A172 (cell line): ENCODE measurements around the gene CEACAM19. TPM values are rescaled to one million over a fixed set of nuclear protein-coding genes. Genes with fewer than 3 reads are reported as not detected.
A peak's percentile ranks its signal among the peaks of the same experiment; 100 is the strongest.
"Not testable (repeated sequence)": the region's sequence is repeated elsewhere in the genome, so short reads cannot be mapped to it uniquely, and the experiment has no call there.

Experiments
- DNase-seq: peaks from one replicate; pipeline ENCODE4 v3.0.0-alpha.2; 2015; ENCODE audit warnings: low spot score
- total RNA-seq: library from RNA; depleted of rRNA; stranded (reverse); fragments of >200 nt; shearing (Covaris generic); gene quantifications from 2 replicates; pipeline ENCODE4 v1.2.3, GENCODE V29; 2014

CEACAM19 gene
- total RNA-seq, 1 experiment from 2014 or later: not detected

DNA sequence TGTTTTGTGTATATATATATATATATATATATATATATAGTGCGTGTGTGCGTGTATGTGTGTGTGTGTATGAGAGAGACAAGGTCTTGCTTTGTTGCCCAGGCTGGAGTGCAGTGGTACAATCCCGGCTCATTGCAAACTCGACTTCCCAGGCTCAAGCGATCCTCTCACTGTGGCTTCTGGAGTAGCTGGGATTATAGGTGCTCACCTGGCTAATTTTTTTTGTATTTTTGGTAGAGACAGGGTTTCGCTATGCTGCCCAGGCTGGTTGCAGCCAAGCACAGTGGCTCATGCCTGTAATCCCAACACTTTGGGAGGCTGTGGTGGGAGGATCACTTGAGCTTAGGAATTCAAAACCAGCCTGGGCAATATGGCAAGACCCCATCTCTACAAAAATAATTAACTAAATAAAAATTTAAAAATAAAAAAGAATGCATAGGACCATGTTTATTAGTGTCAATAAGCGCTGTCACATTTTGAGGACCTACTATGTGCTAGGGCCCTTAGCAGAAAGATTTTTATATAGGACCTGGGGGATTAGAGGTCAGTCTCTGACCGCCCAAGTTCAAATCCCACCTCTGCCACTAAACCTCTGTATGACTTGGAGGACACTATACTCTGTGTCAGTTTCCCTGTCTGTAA, 25.8 kb upstream of the CEACAM19 start:
- no peak for DNase-seq

DNA sequence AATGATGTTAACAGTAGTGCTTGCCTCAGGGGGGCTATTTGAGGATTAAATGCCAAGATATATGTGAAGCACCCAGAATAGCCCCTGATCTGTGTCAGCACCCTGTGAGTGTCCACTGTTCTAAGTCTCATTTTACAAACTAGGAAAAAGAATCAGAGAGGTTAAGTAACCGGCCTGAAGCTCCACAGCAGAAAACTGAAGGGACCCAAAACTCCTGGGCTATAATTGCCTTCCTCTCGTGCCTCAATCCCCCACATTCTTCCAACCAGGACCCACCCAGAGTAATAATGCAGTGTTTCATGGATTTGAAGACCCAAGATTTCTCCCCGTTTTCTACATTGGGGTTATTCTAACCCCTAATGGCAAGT, 25.2 kb upstream of the CEACAM19 start:
- DNase-seq: no peak

DNA sequence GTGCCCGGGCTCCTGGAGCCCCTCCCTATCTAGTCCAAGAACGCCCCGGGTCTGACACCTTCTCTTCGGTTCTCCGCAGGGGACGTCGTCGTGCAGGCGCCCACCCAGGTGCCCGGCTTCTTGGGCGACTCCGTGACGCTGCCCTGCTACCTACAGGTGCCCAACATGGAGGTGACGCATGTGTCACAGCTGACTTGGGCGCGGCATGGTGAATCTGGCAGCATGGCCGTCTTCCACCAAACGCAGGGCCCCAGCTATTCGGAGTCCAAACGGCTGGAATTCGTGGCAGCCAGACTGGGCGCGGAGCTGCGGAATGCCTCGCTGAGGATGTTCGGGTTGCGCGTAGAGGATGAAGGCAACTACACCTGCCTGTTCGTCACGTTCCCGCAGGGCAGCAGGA, 24.1 kb upstream of the CEACAM19 start:
- no peak for DNase-seq

DNA sequence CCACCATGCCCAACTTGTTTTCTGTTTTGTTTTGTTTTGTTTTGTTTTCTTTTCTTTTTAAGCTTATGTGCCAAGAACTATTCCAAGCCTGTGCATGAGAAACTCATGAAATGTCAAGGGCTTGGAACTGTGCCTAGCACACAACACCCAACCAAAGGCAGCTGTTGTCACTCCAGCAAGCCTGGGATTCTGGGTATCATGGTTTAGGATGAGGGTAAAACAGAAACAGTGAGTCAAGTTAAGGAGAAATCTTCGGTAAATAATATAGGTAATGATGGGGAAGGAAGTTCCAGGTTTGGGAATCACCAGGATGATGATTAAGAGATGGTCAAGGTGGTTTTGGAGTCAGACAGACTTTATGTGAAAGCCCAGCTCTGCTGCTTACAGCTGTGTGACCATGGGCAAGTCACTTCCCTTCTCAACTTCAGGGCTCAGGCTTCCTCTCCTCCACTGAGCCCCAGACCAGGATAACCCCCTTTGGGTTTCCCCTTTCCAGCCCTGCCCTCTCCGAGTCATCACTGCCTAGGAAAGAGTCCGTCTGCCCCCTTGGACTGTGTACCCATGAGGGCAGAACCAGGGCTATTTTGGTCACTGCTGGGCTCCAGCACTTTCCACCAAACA, 22.5 kb upstream of the CEACAM19 start:
- no peak for DNase-seq

DNA sequence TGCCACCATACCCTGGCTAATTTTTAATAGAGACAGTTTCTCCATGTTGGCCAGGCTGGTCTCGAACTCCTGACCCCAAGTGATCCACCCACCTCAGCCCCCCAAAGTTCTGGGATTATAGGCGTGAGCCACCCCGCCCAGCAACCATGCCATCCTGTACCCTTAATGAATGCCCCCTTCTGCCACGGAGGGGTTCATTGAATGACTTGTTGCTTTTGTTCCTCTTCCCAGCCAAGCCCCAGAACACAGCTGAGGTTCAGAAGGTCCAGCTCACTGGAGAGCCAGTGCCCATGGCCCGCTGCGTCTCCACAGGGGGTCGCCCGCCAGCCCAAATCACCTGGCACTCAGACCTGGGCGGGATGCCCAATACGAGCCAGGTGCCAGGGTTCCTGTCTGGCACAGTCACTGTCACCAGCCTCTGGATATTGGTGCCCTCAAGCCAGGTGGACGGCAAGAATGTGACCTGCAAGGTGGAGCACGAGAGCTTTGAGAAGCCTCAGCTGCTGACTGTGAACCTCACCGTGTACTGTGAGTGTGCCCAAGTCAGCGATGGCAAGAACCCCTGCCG, 21.6 kb upstream of the CEACAM19 start:
- DNase-seq: no peak

DNA sequence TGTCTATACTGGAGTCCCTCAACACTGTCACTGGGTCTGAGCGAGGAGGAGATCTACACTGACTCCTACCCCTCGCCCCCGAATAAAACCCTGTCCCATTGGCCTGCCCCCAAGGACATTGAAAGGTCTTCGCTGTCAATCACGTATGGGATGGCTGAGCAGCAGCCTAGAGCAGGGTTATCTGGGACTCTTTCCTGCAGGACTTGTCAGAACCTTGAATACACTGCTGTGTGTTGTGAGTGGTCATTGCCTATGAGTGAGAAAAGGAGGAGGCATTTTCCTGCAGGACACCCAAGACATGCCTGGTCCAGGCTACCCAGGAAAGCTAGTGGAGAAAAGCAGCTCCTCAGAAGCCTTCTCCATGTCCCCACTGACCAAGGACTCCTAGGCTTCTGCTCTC, 17.9 kb upstream of the CEACAM19 start:
- no peak for DNase-seq

DNA sequence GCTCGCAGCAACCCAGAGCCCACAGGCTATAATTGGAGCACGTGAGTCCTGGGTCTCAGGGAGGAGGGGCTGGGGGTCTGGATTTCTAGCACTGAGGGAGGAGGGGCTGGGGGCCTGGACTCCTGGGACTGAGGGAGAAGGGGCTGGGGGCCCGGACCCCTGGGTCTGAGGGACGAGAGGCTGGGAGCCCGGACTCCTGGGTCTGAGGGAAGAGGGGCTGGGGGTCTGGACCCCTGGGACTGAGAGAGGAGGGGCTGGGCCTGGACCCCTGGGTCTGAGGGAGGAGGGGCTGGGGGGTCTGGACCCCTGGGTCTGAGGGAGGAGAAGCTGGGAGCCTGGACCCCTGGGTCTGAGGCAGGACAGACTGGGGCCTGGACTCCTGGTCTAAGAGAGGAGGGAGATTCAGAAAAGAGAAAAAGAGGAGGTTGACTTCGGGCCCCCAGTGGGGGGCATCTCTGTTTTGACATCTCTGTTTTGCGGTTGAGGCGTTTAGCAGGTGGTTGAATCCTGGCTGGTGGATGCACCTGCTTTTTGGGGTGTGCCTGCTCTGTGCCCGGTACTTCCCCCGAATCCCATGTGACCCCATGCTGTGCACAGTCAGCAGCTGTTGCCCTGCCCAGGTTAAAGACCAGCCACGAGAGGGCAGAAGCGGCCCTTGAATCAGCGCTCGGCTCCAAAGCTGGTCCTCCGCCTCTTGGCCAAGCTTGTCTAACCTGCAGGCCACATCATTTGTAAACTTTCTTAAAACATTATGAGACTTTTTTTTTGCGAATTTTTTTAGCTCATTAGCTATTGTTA, 17.1 kb upstream of the CEACAM19 start:
- peak; percentile 73 for DNase-seq

DNA sequence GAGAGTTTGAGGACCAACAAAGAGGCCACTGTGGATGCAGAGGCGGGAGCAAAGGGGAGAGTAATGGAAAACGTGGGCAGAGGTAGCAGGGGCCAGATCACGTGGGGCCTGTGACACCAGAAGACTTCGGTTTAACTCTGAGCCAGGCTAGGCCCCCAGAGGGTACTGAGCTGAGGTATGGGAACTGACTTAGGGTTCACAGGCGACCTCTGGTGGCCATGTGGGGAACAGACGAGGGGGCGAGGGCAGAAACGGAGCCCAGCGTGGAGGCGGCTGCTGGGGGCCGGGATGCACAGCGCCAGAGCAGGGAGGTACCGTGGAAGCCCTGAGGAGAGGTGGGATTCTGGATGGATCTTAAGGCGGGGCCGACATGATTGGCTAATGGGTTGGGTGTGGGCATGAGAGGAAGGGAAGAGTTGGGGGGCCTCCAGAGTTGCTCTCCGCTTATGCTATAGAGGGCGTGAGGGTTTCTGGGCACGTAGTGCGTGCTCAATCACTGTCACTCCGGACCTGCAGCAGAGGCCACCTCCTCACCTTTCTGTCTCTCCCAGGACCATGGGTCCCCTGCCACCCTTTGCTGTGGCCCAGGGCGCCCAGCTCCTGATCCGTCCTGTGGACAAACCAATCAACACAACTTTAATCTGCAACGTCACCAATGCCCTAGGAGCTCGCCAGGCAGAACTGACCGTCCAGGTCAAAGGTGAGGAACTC, 13.9 kb upstream of the CEACAM19 start:
- DNase-seq: no peak

DNA sequence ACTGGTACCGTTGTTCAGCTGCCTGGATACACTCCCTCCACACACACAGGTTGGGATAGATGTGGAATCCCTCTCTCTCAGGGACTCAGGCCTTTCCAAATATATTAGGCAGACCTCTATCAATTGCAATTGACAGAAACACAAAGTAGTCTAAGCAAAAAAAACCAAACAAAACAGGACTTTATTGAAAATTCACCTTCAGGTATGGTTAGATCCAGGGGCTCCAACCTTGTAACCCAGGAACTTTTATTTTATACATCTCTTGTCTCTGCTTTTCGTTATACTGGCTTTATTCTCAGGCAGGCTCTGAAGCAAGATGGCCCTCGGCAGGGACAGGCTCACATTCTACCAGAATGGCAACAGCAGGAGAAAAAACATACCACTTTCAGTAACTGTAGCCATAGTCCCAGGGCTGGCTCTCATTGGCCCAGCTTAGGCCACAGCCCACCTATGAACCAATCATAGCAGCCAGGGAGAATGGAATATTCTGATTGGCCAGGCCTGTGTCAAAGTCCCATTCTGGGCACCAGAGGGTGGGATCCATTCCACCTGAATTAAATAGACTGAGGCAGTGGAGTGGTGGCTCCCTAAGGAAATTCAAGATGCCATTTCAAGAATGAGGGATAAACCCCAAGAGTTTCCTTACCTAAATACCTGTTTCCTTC, 13.1 kb upstream of the CEACAM19 start:
- no peak for DNase-seq

DNA sequence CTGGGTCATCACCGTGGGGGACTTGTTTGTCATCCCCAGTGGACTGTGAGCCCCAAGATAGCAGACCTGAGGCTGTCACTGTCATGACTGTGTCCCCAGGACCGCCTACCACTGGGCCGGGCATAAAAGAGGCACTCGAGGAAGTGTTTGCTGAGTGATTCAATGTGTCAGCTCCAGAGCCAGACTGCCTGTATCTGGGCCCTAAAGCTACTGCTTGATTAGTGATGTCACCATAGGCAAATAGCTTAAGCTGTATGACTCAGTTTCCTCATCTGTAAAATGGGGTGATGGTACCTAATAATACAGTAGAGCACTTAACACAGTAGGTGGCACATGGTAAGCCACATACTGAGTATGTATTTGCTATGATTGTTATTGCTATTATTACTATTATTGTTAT, 11.2 kb upstream of the CEACAM19 start:
- DNase-seq: no peak

DNA sequence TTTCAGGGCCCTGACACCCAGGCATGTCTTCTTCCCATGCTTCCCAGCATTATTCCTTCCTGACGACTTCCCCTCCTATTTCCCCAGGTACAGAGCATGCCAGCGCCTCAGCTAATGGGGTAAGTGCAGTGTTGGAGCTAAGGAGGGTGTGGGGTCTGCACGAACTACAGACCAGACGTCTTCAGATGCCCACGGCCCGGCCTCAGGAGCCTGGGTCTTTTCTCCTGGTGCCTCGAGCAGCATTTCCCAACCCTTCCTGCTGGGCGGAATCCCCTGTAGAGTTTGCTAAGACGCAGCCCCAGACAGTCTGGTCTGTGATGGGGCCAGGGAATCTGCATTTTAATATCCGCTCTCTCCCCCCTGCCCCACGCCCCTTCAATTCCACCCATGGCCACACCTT, 10.1 kb upstream of the CEACAM19 start:
- DNase-seq: no peak

DNA sequence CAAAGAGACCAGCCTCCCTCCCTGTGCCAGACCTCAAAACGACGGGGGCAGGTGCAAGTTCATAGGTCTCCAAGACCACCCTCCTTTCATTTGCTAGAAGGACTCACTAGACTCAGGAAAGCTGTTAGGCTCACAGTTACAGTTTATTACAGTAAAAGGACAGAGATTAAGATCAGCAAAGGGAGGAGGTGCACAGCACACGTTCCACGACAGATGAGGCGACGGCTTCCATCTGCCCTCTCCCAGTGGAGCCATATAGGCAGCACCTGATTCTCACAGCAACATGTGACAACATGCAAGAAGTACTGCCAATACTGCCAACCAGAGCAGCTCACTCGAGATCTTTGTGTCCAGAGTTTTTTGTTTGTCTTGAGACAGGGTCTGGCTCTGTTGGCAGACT, 9.4 kb upstream of the CEACAM19 start:
- no peak for DNase-seq

DNA sequence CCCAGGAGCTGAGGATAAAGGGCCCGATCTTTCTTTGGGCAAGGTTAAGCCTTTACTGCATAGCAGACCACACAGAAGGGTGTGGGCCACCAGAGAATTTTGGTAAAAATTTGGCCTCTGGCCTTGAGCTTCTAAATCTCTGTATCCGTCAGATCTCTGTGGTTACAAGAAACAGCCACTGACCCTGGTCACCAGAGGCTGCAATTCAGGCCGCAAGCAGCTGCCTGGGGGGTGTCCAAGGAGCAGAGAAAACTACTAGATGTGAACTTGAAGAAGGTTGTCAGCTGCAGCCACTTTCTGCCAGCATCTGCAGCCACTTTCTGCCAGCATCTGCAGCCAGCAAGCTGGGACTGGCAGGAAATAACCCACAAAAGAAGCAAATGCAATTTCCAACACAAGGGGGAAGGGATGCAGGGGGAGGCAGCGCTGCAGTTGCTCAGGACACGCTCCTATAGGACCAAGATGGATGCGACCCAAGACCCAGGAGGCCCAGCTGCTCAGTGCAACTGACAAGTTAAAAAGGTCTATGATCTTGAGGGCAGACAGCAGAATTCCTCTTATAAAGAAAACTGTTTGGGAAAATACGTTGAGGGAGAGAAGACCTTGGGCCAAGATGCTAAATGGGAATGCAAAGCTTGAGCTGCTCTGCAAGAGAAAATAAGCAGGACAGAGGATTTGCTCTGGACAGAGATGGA, 8.4 kb upstream of the CEACAM19 start:
- peak; percentile 66 for DNase-seq

DNA sequence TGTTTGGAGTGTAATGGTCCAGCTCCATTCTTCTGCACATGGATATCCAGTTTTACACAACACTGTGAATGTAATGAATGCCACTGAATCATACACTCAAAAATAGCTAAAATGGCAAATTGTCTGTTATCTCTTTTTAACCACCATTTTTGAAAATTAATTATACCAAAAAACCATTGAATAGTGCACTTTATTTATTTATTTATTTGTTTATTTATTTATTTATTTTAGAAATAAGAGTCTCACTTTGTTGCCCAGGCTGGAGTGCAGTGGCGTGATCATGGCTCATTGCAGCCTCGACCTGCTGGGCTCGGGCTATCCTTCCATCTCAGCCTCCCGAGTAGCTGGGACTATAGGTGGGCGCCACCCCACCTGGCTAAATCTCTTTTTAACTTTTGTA, 7.3 kb upstream of the CEACAM19 start:
- no peak for DNase-seq

DNA sequence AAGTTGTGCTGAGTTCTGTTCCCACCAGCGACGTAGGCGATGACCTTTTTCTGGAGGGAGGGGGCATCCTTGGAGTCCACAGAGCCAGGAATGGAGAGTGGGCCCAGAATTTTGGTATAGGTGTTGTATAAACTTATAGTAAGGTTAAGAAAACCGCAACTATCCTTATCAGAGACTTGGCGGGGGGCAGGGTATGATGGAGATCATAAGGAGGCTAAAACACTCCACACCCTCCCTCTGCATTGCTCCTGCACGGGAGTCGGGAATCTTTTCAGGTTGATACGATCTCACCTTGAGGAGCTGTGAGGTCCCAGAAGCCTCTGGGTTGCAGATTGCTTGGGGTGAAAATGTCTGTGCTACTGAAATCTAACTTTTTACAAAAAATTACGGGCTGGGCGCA, 6.3 kb upstream of the CEACAM19 start:
- DNase-seq: no peak

DNA sequence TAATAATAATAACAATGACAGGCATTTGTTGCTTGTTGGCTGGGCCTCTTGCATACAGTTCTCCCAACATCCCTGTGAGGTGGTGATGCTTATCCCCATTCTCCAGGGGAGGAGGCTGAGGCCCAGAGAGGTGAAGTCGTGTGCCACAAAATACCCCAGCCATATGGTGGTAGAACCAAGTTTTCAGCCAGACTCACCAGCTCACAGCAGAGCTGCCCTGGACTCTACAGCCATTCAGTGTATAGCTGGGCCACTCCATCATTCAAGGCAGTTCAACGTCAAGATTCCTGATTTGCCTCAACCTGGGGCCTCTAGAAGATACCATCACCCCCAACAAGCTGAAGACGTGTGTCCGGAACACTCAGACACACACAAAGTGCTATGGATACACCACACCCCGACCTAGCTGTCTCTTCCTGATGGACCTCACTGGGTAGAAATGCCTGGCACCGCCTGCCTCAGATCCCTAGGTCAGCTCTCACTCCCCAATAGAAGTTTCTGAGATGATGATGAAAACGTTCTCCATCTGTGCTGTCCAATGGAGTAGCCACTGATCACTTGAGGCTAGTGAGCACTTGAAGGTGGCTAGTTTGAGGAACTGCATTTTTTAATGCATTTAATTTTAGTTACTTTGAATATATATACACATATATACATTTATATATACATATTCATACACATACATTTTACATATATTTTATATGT, 4.3 kb upstream of the CEACAM19 start:
- no peak for DNase-seq

DNA sequence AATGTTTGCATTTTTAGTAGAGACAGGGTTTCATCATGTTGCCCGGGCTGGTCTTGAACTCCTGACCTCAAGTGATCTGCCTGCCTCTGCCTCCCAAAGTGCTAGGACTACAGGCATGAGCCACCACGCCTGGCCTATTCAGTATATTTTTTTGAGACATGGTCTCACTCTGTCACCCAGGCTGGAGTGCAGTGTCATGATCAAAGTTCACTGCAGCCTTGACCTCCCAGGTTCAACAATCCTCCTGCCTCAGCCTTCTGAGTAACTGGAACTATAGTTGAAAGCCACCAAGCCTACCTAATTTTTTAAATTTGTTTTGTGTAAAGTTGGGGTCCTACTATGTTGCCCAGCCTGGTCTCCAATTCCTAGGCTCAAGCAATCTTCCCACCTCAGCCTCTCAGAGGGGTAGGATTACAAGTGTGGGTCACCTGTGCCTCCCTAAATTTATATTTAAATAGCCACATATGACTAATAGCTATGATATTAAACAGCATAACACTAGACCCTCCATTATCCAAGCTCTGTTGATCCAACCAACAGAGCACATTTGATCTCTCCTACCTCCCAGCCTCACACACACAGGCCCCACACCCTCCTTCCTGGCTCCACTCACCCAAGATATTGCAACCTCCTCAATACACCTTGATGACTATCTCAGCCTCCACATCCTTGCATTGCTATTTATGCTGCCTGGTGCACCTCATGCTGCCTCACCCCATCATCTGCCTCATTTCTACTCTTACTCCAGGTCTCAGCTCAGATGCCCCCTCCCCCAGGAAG, 2.1 kb upstream of the CEACAM19 start:
- no peak for DNase-seq

DNA sequence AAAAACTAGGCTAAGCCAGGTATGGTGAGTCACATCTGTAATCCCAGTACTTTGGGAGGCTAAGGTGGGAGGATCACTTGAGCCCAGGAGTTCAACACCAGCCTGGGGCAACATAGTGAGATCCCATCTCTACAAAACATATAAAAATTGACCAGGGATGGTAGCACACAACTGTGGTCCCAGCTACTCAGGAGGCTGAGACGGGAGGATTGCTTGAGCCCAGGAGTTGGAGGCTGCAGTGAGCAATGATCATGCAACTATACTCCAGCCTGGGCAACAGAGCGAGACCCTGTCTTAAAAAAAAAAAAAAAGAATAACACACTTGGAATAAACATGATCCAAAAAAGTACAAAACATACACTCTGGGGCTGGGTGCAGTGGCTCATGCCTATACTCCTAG, 1.3 kb upstream of the CEACAM19 start:
- not testable (repeated sequence) for DNase-seq

DNA sequence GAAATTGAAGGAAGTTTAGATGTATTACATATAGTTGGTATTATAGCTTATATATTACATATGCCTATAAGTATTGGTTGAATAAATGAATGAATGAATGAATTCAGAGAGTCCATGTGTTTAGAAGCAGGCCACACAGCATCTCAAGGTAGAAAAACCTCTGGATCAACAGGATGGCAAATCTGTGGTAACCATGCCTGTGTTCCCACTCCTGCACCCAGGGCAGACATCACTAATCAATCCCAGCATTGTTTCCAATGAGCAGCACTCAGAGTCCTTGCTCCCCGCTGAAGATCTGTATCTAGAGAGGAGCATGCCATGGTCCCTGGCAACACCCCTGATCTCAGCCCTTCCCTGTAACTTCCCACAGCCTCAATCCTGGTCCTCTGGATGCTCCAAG, 944 bp downstream of the CEACAM19 start:
- DNase-seq: no peak

DNA sequence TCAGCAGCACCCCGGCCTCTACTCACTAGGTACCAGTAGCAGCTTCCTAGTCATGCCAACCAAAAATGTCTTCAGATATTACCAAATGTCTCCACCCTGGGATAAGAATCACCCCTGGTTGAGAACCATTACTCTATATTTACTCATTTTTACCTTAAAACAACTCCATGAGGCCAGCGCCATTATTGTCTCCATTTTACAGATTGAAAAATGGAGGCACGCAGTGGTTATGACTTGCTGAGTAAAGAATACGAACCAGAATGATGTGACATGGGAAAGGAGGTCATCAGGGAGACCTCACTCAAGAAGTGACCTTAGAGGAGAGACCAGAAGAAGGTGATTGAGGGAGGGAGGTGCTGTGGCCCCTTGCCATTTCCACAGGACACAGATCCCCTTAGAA, 2.2 kb downstream of the CEACAM19 start:
- DNase-seq: no peak
